ENCODE results near the gene TMEM54. TPM values are rescaled to one million over a fixed set of nuclear protein-coding genes. Genes with fewer than 3 reads are reported as not detected.

Gene TMEM54
- total RNA-seq, 4 donors from 2014 or later, result 330 to 1,204 (median 846) TPM

- DNase-seq, result no peak
- Histone ChIP-seq H3K36me3 (no peaks in the 10 kb centered on the region), H3K27me3 (peaks cover 11% of the 10 kb centered on the region), H3K4me1 (peaks cover 1 to 30% (median 22%) of the 10 kb centered on the region in 4 donors), H3K4me3 (no peak overlapping the region), H3K27ac (no peak overlapping the region), H3K9me3 (no peaks in the 10 kb centered on the region)
- no peak for TF ChIP-seq CTCF (IDR thresholded peaks at IDR 0.05)
- TF ChIP-seq POLR2A (IDR thresholded peaks at IDR 0.05), result no peak
- TF ChIP-seq POLR2AphosphoS5 (IDR thresholded peaks at IDR 0.05), result no peak
- WGBS, 2 donors (ENCODE audit: low coverage in 1 of 2), result 70% methylated on average over 2 of the region's 2 CpGs; no CpG with 5 or more reads in 1 of the 2 donors
- intact Hi-C loops (cut with DNase I; ENCODE audit: low total_unique reads), result loop anchor here (5.0 kb wide), 1 partner anchor 128 kb away; no protein-coding TSS in a partner anchor
- in situ Hi-C loops (cut with MboI; ENCODE audit: low pct_ligation_motif_present in 1 of 4, low pct_unique_long_range_greater_than_20kb in 1 of 4, low sequenced_read_pairs in 3 of 4), result loop anchor here in 2 of 4 donors (5.0 to 25.0 kb wide), 2 partner anchors 128 to 133 kb away; no protein-coding TSS in a partner anchor
Measured at GRCh38 chr1:32929366-32929765, 28.2 kb upstream of the TMEM54 start.

- in situ Hi-C loops (cut with MboI; ENCODE audit: low pct_ligation_motif_present in 1 of 4, low pct_unique_long_range_greater_than_20kb in 1 of 4, low sequenced_read_pairs in 3 of 4) (loop anchor here in 2 of 4 donors (5.0 to 25.0 kb wide), 2 partner anchors 129 to 134 kb away; no protein-coding TSS in a partner anchor), intact Hi-C loops (cut with DNase I; ENCODE audit: low total_unique reads) (loop anchor here (5.0 kb wide), 1 partner anchor 129 kb away; no protein-coding TSS in a partner anchor)
- H3K9me3 ChIP-seq, result no peaks in the 10 kb centered on the region
- peaks cover 15% of the 10 kb centered on the region for H3K27me3 ChIP-seq
- no peak overlapping the region for H3K4me3 ChIP-seq
- WGBS, 2 donors (ENCODE audit: low coverage in 1 of 2), result 85 to 87% methylated on average over 2 to 8 of the region's 8 CpGs
- DNase-seq, result no peak
- TF ChIP-seq POLR2A (IDR thresholded peaks at IDR 0.05), result no peak
- no peak for TF ChIP-seq POLR2AphosphoS5 (IDR thresholded peaks at IDR 0.05)
- TF ChIP-seq EP300 (IDR thresholded peaks at IDR 0.05; ENCODE audit: low read depth), result no peak
- TF ChIP-seq CTCF (IDR thresholded peaks at IDR 0.05), result no peak
- H3K36me3 ChIP-seq, result no peaks in the 10 kb centered on the region
- peaks cover 0 to 26% (median 19%) of the 10 kb centered on the region in 4 donors for H3K4me1 ChIP-seq
- no peak overlapping the region for H3K27ac ChIP-seq
Measured at GRCh38 chr1:32928715-32929114, 27.5 kb upstream of the TMEM54 start.

- in situ Hi-C loops (cut with MboI; ENCODE audit: low pct_ligation_motif_present in 1 of 4, low pct_unique_long_range_greater_than_20kb in 1 of 4, low sequenced_read_pairs in 3 of 4), result loop anchor here in 2 of 4 donors (5.0 to 25.0 kb wide), 2 partner anchors 129 to 134 kb away; no protein-coding TSS in a partner anchor
Measured at GRCh38 chr1:32928285-32928684, 27.1 kb upstream of the TMEM54 start.

GRCh38 chr1:32927441-32927840, 26.3 kb upstream of the TMEM54 start:
- Histone ChIP-seq H3K9me3 (no peaks in the 10 kb centered on the region), H3K27ac (no peak overlapping the region), H3K36me3 (no peaks in the 10 kb centered on the region), H3K4me1 (peaks cover 0 to 18% (median 15%) of the 10 kb centered on the region in 4 donors), H3K27me3 (peaks cover 23% of the 10 kb centered on the region), H3K4me3 (no peak overlapping the region)
- intact Hi-C loops (cut with DNase I; ENCODE audit: low total_unique reads) (loop anchor here (5.0 kb wide), 1 partner anchor 130 kb away; no protein-coding TSS in a partner anchor), in situ Hi-C loops (cut with MboI; ENCODE audit: low pct_ligation_motif_present in 1 of 4, low pct_unique_long_range_greater_than_20kb in 1 of 4, low sequenced_read_pairs in 3 of 4) (loop anchor here in 2 of 4 donors (5.0 to 25.0 kb wide), 2 partner anchors 130 to 135 kb away; no protein-coding TSS in a partner anchor)
- WGBS, 2 donors (ENCODE audit: low coverage in 1 of 2), result 83 to 96% methylated on average over 2 of the region's 2 CpGs
- TF ChIP-seq CTCF (IDR thresholded peaks at IDR 0.05) (no peak), EP300 (IDR thresholded peaks at IDR 0.05; ENCODE audit: low read depth) (no peak), POLR2AphosphoS5 (IDR thresholded peaks at IDR 0.05) (no peak), POLR2A (IDR thresholded peaks at IDR 0.05) (no peak)
- DNase-seq, result no peak

More at GRCh38 chr1:32928285-32928684, 27.1 kb upstream of the TMEM54 start:
- intact Hi-C loops (cut with DNase I; ENCODE audit: low total_unique reads), result loop anchor here (5.0 kb wide), 1 partner anchor 129 kb away; no protein-coding TSS in a partner anchor
- WGBS, 2 donors (ENCODE audit: low coverage in 1 of 2), result 98 to 100% methylated on average over 2 of the region's 2 CpGs
- Histone ChIP-seq H3K4me1 (peaks cover 0 to 22% (median 17%) of the 10 kb centered on the region in 4 donors), H3K27ac (no peak overlapping the region), H3K36me3 (no peaks in the 10 kb centered on the region), H3K27me3 (peaks cover 16% of the 10 kb centered on the region), H3K9me3 (no peaks in the 10 kb centered on the region), H3K4me3 (no peak overlapping the region)
- TF ChIP-seq POLR2AphosphoS5 (IDR thresholded peaks at IDR 0.05), result no peak
- TF ChIP-seq EP300 (IDR thresholded peaks at IDR 0.05; ENCODE audit: low read depth), result no peak
- no peak for DNase-seq

All from transverse colon (tissue), 4 donors.